OCI-LY1 (cell line): ENCODE data around the gene CYFIP1.

Experiments
- H2AFZ ChIP-seq: fragments of 200-600 bp; sonication (generic), shearing (Covaris generic); 2 replicates; pipeline ENCODE4 v1.6.0; 2014; ENCODE audit warnings: antibody characterized with exemption, mild to moderate bottlenecking, low read length
- H3F3A ChIP-seq: fragments of 200-600 bp; sonication (generic), shearing (Covaris generic); 2 replicates; pipeline ENCODE4 v1.6.0; 2014; ENCODE audit warnings: mild to moderate bottlenecking, antibody characterized with exemption, low read length, moderate library complexity; ENCODE audit not compliant: insufficient read depth
- H3K27ac ChIP-seq: fragments of 200-600 bp; sonication (generic); 2 replicates; pipeline ENCODE4 v1.5.1; 2014; ENCODE audit warnings: low read length, mixed run types, mild to moderate bottlenecking, low read depth; ENCODE audit not compliant: poor library complexity, severe bottlenecking
- H3K27me3 ChIP-seq: fragments of 200-600 bp; sonication (generic); 2 replicates; pipeline ENCODE4 v1.6.0; 2014; ENCODE audit warnings: antibody characterized with exemption, mild to moderate bottlenecking, low read length, moderate library complexity; ENCODE audit not compliant: insufficient read depth
- H3K36me3 ChIP-seq: fragments of 200-600 bp; sonication (generic); 2 replicates; pipeline ENCODE4 v1.6.1; 2014; ENCODE audit warnings: mild to moderate bottlenecking, antibody characterized with exemption, low read length, moderate library complexity, mixed read lengths; ENCODE audit not compliant: insufficient read depth
- H3K4me1 ChIP-seq: fragments of 200-600 bp; sonication (generic); 2 replicates; pipeline ENCODE4 v1.5.1; 2014; ENCODE audit warnings: mild to moderate bottlenecking, low read length, moderate library complexity; ENCODE audit not compliant: insufficient read depth, severe bottlenecking
- H3K4me2 ChIP-seq: fragments of 200-600 bp; sonication (generic), shearing (Covaris generic); 2 replicates; pipeline ENCODE4 v1.6.1; 2014; ENCODE audit warnings: low read length
- H3K4me3 ChIP-seq: fragments of 200-600 bp; sonication (generic); 2 replicates; pipeline ENCODE4 v1.5.1; 2014; ENCODE audit warnings: low read length, low read depth, mild to moderate bottlenecking, mixed read lengths; ENCODE audit not compliant: poor library complexity, severe bottlenecking
- H3K79me2 ChIP-seq: fragments of 200-600 bp; shearing (Covaris generic); 2 replicates; pipeline ENCODE4 v1.6.1; 2016; ENCODE audit warnings: mixed run types, low read length, mixed read lengths; ENCODE audit not compliant: insufficient read depth
- H3K9ac ChIP-seq: fragments of 200-600 bp; sonication (generic), shearing (Covaris generic); 2 replicates; pipeline ENCODE4 v1.6.1; 2014; ENCODE audit warnings: mild to moderate bottlenecking, low read length, mixed read lengths
- H3K9me2 ChIP-seq: fragments of 200-600 bp; sonication (generic), shearing (Covaris generic); 2 replicates; pipeline ENCODE4 v1.6.1; 2014; ENCODE audit warnings: low read depth, mild to moderate bottlenecking, low read length, mixed read lengths
- H3K9me3 ChIP-seq: fragments of 200-600 bp; shearing (Covaris generic); 2 replicates; pipeline ENCODE4 v1.6.1; 2014; ENCODE audit warnings: low read length, mixed read lengths
- H4K20me1 ChIP-seq: fragments of 200-600 bp; sonication (generic), shearing (Covaris generic); 2 replicates; pipeline ENCODE4 v1.6.0; 2016; ENCODE audit warnings: mild to moderate bottlenecking, low read length; ENCODE audit not compliant: insufficient read depth
- CTCF ChIP-seq: fragments of 200-600 bp; sonication (generic), shearing (Covaris generic); IDR thresholded peaks from 2 replicates; pipeline ENCODE4 v1.5.1; 2017; ENCODE audit warnings: mild to moderate bottlenecking, antibody characterized with exemption, low read length, moderate library complexity, mixed read lengths
- EZH2 ChIP-seq: fragments of 200-600 bp; sonication (generic), shearing (Covaris generic); IDR thresholded peaks from 2 replicates; pipeline ENCODE4 v1.8.0; 2017; ENCODE audit warnings: borderline replicate concordance, mixed run types, mild to moderate bottlenecking, antibody characterized with exemption, low read length, moderate library complexity, mixed read lengths

CYFIP1 gene

GRCh38 chr15:22974745-22975144 is 5.4 kb downstream of the CYFIP1 start:
- no peaks in the 10 kb centered on the region for H3K9me3 ChIP-seq
- no peaks in the 10 kb centered on the region for H3K79me2 ChIP-seq
- H3K9ac ChIP-seq: no peak overlapping the region
- H3F3A ChIP-seq: no peaks in the 10 kb centered on the region
- no peak for TF ChIP-seq EZH2
- no peak for TF ChIP-seq CTCF
- no peaks in the 10 kb centered on the region; the same call in 1 of the 2 replicates for H3K27me3 ChIP-seq
- H3K4me2 ChIP-seq: no peak overlapping the region
- H3K9me2 ChIP-seq: no peaks in the 10 kb centered on the region
- H2AFZ ChIP-seq: no peak overlapping the region
- H3K4me1 ChIP-seq: no peaks in the 10 kb centered on the region
- H3K36me3 ChIP-seq: no peaks in the 10 kb centered on the region
- H3K27ac ChIP-seq: no peak overlapping the region
- no peaks in the 10 kb centered on the region for H4K20me1 ChIP-seq
- no peak overlapping the region for H3K4me3 ChIP-seq

- TF ChIP-seq CTCF: no peak
- no peak for TF ChIP-seq EZH2
- Histone ChIP-seq H3K36me3 (no peaks in the 10 kb centered on the region), H3K4me2 (no peak overlapping the region), H4K20me1 (no peaks in the 10 kb centered on the region), H3K9ac (no peak overlapping the region), H3K4me1 (no peaks in the 10 kb centered on the region), H3F3A (no peaks in the 10 kb centered on the region), H3K9me2 (no peaks in the 10 kb centered on the region), H3K79me2 (no peaks in the 10 kb centered on the region), H2AFZ (no peak overlapping the region), H3K27me3 (peaks cover 4% of the 10 kb centered on the region; the same call in 1 of the 2 replicates), H3K4me3 (no peak overlapping the region), H3K9me3 (no peaks in the 10 kb centered on the region), H3K27ac (no peak overlapping the region)
Measured at GRCh38 chr15:22973987-22974386, 6.2 kb downstream of the CYFIP1 start.

- no peak overlapping the region for H2AFZ ChIP-seq
- no peaks in the 10 kb centered on the region for H4K20me1 ChIP-seq
- H3K4me3 ChIP-seq: no peak overlapping the region
- no peaks in the 10 kb centered on the region for H3K79me2 ChIP-seq
- H3K4me1 ChIP-seq: no peaks in the 10 kb centered on the region
- H3K27me3 ChIP-seq: peaks cover 4% of the 10 kb centered on the region; the same call in 1 of the 2 replicates
- H3K9ac ChIP-seq: no peak overlapping the region
- H3K27ac ChIP-seq: no peak overlapping the region
- no peak for TF ChIP-seq CTCF
- TF ChIP-seq EZH2: no peak
- no peaks in the 10 kb centered on the region for H3K9me3 ChIP-seq
- no peaks in the 10 kb centered on the region for H3K9me2 ChIP-seq
- no peaks in the 10 kb centered on the region for H3F3A ChIP-seq
- no peaks in the 10 kb centered on the region for H3K36me3 ChIP-seq
- H3K4me2 ChIP-seq: no peak overlapping the region
Measured at GRCh38 chr15:22973286-22973685, 6.9 kb downstream of the CYFIP1 start.
